NK-92 (cell line): ENCODE results near the gene CHERP.
"Not testable (repeated sequence)": the region's sequence is repeated elsewhere in the genome, so short reads cannot be mapped to it uniquely, and the experiment has no call there.

ENCODE experiments used
- DNase-seq: peaks from one replicate; lab custom pipeline; 2025; ENCODE audit not compliant: unreplicated experiment; lab: John Stamatoyannopoulos, UW

The CHERP gene

DNA sequence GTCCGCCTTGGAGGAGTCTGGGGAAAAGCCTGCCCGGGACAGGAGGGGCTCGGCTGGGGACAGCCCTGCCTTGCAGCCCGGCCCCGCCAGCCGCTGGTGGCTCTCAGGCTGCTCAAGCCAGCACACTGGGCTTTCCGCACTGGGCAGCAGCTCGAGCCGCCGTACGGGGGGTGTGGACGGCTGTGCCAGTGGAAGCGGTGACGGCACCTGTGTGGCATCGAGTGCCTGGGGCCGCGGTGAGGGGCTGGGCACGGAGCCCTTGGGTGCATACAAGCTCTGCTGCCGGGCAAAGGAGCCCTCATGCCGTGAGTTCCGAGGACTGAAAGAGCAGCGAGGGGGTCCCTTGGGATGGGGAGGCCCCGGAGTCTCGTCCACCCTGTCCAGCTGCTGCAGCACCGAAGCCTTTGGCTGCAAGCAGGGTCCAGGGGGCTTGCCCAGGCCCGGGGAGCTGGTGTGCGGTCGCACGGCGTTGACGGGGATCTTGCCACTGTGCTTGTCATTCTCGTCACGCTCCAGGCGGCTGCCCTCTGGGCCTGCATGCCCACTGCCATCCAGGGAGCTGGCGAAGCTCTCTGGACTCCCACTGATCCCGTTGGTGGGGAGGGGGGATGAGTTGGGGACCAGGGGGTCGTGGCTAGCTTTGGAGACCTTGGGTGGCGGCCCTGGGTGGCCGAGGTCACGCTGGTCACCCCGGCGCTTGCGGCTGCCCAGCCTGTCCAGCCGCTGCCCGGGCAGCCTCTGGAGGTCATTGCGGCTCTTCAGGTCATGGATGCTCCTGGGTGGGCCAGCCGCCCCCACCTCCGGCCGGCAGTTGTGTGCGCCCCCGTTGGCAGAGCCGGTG, 34.7 kb upstream of the CHERP start:
- DNase-seq, result no peak

DNA sequence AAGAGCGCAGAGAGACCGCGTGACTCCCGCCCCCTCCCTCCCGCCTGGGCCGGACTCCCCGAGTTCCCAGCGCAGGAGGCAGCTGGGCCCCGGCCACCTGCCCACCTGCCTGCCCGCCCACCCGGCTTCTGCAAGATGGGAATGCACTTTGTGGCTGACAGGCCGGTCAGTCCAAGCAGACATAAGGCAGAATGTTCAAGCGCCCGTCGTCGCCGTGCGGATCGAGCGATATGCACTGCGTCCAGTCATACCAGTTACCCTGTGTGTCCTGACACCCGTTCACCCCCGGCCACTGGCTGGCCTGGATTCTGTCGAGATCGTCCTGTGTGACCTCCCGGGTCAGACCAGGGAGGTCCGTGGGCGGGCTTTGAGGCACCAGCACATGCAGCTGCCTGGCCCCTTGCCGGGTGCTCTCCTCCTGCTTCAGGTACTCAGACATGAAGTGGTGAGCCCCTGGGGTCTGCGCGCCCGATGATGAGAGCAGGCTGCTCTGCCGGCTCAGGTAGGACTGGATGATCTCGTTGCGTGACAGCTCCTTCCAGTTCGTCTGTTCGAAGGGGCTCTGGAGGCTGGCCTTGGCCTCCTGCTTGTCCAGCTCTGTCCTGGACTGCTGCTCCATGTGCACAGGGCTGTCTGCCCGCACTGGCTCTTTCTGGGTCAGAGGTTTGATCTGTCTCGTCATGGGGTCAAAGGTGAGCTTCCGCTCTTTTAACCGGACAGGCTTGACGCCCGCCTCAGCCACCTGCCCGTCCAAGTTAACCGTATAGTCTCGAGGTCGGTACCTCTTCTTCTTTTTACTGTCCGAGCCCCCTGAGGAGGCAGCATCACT, 33.8 kb upstream of the CHERP start:
- no peak for DNase-seq

DNA sequence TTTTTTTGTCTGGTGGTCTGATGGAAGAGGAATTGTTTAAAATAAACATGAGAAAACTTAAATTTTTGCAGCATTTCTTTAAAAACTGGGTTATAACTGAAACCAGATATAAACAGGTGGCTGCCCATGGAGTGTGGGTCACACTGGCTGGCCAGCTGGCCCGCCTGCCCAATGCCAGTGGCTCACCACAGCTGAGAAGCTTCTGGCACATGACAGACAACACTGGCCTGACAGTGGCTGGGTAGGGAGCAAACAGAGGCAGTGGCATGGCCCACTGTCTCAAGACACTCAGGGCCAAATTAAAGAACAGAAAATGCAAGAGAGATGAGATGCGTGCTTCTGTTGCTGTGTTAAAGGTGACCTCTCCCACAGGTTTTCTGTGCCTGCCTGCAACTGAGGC, 33.0 kb upstream of the CHERP start:
- DNase-seq, result no peak

DNA sequence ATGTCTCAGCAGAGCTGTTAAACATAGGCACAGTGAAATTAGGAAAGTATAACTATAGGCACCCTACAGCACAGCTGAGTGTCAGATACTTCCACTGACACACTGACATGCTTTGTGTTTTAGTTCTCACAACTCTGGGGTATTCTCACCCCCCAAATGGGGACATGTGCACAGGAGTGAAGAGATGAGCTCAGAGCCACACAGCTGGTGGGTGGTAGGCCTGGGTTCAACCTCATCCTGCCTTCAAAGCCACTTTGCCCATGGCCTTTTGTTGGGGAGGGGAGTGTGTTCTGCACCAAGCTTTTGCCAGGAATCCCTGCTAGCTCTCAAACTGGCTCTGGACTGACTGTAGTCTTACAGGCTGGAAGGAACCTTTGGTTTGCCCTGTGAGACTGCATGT, 31.7 kb upstream of the CHERP start:
- DNase-seq, result no peak

DNA sequence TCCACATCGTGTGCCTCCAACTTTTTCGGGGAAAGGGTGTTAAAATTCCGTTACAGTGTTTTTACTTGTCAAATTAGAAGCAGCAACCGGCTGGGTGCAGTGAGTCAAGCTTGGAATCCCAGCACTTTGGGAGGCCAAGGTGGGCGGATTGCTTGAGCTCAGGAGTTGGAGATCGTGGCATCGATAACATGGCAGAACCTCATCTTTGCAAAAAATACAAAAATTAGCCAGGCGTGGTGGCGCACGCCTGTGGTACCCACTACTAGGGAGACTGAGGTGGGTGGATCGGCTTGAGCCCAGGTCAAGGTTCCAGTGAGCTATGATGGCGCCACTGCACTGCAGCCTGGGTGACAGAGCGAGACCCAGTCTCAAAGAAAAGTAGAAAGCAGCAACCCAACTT, 31.1 kb upstream of the CHERP start:
- DNase-seq, result no peak

DNA sequence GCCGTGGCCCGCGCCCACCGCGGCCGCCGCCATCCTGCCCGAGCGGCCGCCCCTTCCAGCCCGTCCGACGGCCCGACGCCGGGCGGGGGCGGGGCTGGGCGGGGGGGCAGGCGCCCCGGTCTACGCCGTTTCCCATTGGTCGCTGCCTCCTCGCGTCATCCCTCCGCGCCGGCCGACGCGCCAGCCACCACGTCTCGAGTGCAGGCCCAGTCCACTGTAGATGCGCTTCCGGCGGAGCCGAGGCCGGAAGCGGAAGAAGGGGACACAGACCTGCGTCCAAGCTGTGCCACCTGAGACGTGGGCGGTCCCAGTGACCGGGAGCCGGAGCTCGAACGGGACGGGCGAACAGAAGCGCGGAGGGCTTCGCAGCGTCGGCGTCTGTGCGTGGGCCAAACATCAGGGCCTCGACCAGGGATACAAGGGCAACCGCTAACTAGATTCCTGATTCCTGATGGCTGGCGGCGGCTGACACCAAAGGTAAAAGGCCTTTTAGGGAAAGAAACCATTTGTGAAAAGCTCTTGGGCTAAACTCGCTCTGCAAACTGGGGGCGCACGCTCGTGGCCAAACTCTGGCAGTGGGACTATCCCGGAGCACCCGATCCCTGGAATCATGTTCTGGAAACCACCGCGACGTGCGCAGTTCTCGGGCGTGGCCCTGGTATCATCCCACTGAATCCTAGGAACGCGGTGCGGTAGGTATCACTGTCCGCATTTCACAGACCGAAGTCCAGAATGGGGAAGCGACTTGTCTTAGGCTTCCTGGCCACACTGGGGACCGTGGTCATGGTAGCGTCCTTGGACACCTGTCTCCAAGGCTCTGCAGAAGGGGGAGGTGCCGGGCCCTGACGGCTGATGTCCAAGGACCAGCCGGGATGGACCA, 30.3 kb upstream of the CHERP start, which contains the start of gene SLC35E1:
Gene SLC35E1, minus strand, starts transcription at position 84 of the 880 bp plus-strand sequence. Its CDS starts 51 bp downstream, at position 33.
- no peak for DNase-seq

DNA sequence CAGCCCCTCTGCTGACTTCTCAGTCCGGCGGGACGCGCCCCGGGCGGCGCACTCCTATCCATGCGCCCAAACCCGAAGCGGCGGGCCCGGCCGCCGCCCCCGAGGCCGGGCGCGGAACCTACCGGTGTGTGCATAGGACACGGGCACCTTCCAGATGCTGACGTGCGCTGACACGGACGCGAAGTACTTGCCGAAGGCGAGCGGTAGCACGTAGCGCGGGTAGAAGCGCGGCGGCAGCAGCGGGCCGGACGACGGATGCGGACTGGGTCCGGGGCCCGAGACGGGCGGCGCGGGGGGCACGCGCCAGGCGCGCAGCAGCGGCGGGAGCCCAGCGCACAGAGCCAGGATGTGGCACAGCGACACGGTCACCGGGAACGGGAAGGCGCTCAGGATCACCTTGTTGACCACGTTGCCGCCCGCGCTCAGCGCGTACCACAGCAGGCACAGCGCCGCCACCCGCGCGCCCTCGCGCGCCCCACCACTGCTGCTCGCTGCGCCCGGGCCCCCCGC, 29.6 kb upstream of the CHERP start:
- DNase-seq, result no peak

DNA sequence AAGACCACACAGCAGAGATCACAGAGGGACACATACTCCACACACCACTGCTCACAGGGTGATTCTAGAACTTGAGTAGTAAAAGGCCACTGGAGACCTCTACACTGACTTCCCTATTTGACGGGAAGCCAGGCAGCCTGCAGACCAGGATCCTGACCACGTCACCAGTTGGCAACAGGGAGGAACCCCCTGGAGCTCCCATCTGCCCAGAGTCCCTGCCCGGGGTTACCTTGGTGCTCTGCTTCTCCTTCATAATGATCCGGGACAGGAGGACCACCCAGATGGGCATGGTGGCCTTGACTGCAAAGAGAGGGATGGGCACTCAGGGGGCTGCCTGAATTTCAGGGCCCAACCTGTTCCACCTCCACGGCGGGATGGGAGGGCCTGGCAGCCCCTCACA, 29.0 kb upstream of the CHERP start:
- no peak for DNase-seq

DNA sequence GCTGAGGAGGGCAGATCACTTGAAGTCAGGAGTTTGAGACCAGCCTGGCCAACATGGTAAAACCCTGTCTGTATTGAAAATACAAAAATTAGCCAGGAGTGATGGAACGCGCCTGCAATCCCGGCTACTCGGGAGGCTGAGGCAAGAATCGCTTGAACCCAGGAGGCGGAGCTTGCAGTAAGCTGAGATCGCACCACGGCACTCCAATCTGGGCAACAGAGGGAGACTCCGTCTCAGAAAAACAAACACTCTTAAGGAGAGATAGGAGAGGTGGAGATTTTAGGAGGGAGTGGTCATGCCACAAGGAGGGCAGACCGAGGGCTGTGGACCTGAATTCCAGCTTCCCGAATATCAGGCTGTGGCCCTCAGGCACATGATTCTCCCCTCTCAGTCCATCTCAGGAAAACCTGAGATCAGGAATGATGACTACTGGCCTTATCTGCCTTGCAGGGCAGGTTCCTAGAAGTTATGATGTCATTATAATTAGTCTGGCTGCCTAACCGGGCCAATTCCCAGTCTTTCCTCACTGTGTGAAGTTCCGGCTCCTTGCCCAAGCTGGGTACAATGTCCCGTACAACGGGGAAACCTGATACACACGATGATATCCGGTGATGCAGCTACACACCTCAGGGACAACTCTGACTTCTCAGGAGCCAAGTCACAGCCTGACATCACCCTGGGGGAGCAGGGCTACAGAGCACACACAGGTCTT, 27.5 kb upstream of the CHERP start:
- DNase-seq, result no peak

DNA sequence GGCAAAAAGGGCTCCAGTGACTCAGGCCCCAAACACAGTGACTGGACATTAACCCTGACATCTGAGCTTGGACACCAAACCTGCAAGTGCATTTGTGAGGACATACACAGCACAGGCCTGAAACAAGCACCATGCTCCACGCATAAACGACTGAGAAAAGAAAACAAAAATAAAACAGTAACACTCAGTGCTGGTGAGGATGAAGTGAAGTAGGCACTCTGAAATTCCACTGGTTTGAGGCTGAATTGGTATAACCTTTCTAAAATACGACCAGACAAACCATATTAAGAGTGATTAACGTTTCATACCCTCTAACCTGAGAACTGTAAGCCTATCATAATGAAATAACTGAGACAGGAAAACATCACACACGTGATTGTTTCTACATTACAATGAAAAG, 24.5 kb upstream of the CHERP start:
- no peak for DNase-seq

DNA sequence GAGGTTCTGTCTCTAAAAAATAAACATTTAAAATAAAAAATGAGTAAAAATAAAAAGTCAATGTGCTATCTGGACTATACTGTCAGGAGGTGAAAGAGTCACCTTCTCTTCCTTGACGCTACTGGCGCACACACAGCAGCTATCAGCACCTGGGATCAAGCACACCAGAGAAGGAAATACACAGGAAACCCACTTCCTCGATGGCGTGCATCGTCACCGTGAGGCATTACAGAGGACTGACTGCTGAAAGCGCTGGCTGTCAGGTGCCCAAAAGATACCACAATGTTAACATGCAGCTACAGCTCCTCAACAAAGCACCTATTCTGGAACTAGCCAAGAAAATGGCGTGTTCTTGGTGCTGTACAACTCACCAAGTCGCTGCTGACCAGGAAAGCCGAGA, 23.9 kb upstream of the CHERP start:
- DNase-seq, result no peak

DNA sequence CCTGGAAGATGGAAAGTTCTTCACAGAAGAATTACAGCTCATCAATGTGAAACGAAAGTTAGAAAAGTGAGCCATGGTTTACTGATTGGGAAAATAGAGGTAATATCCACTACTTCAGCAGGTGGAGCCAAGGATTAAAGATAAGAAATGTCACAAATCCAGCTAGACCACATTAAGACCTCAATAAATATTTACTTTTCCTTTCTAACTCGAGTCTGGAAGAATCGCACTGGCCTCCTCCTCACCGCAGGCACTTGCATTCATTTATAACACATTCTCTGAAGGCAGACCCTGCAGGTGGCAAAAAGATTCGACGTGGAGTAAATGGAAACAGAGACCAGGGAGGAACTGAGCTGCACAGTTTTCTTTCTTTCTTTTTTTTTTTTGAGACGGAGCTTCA, 22.6 kb upstream of the CHERP start:
- no peak for DNase-seq

DNA sequence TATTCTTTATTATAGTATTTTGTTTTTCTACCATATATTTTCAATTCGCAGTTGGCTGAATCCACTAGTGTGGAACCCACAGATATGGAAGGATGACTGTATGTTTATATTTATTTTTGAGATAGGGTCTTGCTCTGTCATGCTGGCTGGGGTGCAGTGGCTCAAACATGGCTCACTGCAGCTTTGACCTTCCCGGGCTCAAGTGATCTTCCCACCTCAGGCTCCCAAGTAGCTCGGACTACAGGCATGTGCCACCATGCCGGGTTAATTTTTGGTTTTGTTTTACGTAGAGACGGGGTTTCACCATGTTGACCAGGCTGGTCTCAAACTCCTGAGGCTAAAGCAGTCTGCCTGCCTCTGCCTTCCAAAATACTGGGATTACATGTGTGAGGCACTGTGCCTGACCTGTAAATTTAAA, 20.4 kb upstream of the CHERP start:
- DNase-seq, result no peak

DNA sequence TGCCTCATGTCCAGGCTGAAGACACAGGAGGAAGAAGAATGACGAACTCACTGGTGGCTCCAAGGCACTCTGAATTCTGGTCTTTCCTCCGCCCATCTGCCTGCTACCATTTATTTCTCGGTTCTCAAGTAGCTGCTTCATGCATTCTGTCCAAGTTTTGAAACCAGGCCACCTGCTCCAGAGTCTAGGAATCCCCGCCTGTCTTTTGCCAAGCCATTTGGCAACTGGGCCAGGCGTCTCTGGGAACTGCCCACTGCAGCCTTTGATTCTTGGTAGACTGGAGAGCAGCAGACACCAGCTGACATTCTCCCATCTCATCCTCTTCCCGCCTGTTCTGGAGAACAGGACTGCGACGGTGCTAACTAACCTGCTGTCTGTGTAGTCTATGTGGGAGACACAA, 19.1 kb upstream of the CHERP start:
- DNase-seq, result no peak

DNA sequence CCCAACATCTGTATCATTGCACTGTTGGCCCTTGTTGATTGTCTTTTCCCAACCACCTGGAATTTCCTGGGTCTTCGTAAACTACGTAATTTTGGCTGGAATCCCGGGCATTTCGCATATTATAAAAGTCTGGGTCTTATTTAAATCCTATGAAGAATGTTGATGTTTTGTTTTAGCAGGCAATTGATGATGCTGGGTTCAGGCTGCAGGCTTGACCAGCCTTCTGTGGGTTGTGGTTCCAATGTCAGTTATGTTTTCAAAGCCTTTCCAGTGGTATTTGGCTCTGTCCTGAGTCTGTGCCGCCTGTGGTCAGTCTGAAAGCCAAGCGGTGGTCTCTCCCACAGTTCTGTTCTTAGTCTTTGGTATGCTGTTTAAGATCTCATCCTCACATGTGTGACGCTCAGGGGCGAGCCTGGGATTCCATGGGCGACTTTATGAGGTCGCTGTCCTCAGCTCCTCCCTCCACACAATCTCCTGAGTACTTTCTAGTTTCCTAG, 17.6 kb upstream of the CHERP start:
- no peak for DNase-seq

DNA sequence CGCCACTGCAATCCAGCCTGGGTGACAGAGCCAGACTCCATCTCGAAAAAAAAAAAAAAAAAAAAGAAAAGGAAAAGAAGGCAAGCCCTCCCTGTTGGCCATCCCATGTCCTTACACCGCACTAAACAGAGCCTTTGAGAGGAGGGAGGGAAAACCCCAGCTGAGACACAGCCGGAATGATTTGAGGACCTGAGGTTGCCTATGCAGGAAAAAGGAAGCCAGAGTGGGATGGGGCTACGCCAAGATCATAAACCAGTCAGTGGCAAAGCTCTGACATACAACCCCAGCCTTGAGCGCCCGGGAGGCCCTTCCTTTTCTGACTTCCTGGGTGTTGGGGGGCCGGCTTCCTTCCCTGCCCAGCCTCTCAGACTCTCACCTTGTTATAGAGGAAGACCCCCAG, 12.5 kb upstream of the CHERP start:
- DNase-seq, result no peak

DNA sequence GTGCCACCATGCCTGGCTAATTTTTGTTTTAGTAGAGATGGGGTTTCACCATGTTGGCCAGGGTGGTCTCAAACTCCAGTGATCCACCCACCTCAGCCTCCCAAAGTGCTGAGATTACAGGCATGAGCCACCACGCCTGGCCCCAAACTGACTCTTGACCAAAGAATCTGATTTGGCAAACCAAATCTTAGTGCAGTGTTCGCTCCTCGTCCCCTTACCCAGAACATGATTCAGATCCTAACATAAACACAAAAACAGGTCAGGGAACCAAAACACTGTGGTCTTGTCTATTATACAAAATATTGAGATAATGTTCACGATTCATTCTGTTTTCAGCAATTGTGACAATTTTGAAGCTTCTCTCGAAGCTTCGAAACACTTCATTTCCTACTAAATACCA, 9.7 kb upstream of the CHERP start:
- not testable (repeated sequence) for DNase-seq

DNA sequence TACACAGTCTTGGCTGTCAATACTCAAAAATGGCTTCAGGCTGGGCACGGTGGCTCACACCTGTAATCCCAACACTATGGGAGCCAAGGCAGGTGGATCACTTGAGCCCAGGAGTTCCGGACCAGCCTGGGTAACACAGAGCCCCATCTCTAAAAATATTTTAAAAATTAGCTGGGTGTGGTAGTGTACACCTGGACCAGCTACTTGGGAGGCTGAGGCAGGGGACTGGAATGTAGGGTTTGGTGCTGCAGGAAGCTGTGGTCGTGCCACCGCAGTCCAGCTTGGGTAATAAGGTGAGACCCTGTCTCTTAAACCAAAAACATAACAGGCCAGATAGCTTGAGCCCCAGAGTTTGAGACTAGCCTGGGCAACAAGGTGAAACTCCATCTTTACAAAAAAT, 6.7 kb upstream of the CHERP start:
- no peak for DNase-seq

DNA sequence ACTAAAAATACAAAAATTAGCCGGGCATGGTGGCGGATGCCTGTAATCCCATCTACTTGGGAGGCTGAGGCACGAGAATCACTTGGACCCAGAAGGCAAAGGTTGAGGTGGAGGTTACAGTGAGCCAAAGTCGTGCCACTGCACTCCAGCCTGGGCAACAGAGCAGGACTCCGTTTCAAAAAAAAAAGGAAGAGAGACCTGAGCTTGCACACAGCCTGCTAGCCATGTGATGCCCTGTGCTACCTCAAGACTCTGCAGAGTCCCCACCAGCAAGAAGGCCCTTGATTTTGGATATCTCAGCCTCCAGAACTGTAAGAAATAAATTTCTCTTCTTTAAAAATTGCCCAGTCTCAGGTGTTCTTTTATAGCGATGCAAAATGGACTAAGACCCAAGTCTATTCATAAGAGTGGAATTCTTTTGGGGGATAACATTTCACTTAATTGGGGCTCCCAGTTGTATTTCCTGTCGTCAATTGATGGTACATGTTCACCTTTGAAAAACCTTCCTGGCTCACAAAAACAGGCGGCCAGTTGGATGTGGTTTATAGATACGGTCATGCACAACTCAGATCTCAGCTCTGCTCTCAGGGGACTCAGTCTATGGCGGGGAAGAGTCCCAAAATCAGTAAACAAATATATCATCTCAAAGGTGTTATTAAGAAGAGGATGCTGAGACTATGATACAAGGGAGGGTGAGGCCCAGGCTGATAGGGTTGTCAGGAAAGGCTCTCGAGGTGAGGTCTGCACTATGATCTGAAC, 2.4 kb upstream of the CHERP start:
- no peak for DNase-seq
